ENCODE data around the gene SPOCK3. TPM values are rescaled to one million over a fixed set of nuclear protein-coding genes. Genes with fewer than 3 reads are reported as not detected.

SPOCK3 gene
- total and polyA plus RNA-seq, 10 of the 15 experiments (the other 5 are each of a cell fraction or from before 2014, with no cell fraction given): 0.06 to 0.39 (median 0.09) TPM; not detected in 5

DNA sequence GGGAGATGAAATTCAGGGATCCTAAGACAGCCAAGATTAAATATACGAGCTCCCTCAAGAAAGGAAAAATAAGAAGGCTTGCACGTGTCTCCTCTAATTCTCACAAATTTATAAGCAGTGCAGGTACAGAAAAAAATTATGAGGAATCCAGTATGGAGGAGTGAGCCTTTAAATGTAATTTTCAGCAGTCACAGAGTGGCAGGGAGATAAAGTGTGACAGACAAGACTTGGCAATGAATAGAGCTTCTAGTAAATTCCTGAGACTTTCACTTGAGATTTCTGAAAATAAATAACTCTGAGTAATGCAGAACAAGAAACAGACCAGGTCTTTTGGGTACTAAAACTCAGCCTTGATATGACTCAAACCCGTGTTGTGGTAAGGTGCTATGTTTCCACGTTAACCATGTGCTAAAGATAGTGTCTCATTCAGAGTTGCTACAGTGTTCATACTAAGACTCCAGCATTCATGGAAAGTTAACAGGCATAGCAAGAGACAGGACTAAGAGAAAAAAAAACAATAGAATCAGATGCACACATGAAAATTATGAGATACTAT is 119.8 kb downstream of the SPOCK3 start (continued):
- TF ChIP-seq RUNX3 (IDR thresholded peaks at IDR 0.05; ENCODE audit: low read length): peak; percentile 83
- no peak for TF ChIP-seq YBX1 (IDR thresholded peaks at IDR 0.05)
- TF ChIP-seq MEF2B (IDR thresholded peaks at IDR 0.05; ENCODE audit: partially characterized antibody, poor library complexity, severe bottlenecking): peak; percentile 28
- TF ChIP-seq TAF1 (IDR thresholded peaks at IDR 0.05; ENCODE audit: borderline replicate concordance, low read depth, low read length): no peak
- TF ChIP-seq, protein P1, sequence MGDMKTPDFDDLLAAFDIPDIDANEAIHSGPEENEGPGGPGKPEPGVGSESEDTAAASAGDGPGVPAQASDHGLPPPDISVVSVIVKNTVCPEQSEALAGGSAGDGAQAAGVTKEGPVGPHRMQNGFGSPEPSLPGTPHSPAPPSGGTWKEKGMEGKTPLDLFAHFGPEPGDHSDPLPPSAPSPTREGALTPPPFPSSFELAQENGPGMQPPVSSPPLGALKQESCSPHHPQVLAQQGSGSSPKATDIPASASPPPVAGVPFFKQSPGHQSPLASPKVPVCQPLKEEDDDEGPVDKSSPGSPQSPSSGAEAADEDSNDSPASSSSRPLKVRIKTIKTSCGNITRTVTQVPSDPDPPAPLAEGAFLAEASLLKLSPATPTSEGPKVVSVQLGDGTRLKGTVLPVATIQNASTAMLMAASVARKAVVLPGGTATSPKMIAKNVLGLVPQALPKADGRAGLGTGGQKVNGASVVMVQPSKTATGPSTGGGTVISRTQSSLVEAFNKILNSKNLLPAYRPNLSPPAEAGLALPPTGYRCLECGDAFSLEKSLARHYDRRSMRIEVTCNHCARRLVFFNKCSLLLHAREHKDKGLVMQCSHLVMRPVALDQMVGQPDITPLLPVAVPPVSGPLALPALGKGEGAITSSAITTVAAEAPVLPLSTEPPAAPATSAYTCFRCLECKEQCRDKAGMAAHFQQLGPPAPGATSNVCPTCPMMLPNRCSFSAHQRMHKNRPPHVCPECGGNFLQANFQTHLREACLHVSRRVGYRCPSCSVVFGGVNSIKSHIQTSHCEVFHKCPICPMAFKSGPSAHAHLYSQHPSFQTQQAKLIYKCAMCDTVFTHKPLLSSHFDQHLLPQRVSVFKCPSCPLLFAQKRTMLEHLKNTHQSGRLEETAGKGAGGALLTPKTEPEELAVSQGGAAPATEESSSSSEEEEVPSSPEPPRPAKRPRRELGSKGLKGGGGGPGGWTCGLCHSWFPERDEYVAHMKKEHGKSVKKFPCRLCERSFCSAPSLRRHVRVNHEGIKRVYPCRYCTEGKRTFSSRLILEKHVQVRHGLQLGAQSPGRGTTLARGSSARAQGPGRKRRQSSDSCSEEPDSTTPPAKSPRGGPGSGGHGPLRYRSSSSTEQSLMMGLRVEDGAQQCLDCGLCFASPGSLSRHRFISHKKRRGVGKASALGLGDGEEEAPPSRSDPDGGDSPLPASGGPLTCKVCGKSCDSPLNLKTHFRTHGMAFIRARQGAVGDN (IDR thresholded peaks at IDR 0.05): no peak
- no peak for TF ChIP-seq RAD21 (IDR thresholded peaks at IDR 0.05; ENCODE audit: insufficient read depth, low read depth, low read length)
- peak in 1 of 2 experiments; percentile 47; a peak in 1 of 4 replicates for TF ChIP-seq BHLHE40 (IDR thresholded peaks at IDR 0.05; ENCODE audit: borderline replicate concordance in 1 of 2, low read depth in 2 of 2, low read length in 1 of 2)
- TF ChIP-seq ZNF384 (IDR thresholded peaks at IDR 0.05; ENCODE audit: borderline replicate concordance, low read depth, low read length): no peak
- no peak for TF ChIP-seq ESRRA (IDR thresholded peaks at IDR 0.05; ENCODE audit: low read length)
- no peak for TF ChIP-seq NFYA (IDR thresholded peaks at IDR 0.05; ENCODE audit: borderline replicate concordance, low read depth, low read length)
- TF ChIP-seq NR2F1 (conservative IDR thresholded peaks at IDR 0.05): no peak
- no peak for TF ChIP-seq TBL1XR1 (IDR thresholded peaks at IDR 0.05; ENCODE audit: low read depth, low read length)
- TF ChIP-seq YY1 (IDR thresholded peaks at IDR 0.05; ENCODE audit: low read depth, low read length): no peak
- TF ChIP-seq MTA2 (IDR thresholded peaks at IDR 0.05; ENCODE audit: low read depth): no peak
- TF ChIP-seq ZNF217 (IDR thresholded peaks at IDR 0.05): no peak

All from GM12878 (cell line).